Umbilical cord (tissue), 2 donors: ENCODE data around the gene NDUFS1. TPM values are rescaled to one million over a fixed set of nuclear protein-coding genes. Genes with fewer than 3 reads are reported as not detected.
"Not testable (repeated sequence)": the region's sequence is repeated elsewhere in the genome, so short reads cannot be mapped to it uniquely, and the experiment has no call there.

ENCODE experiments used
- DNase-seq: peaks from one replicate; pipeline ENCODE4 v3.0.0-alpha.2; 2015; ENCODE audit warnings: low spot score
- total RNA-seq: library from RNA; depleted of rRNA; stranded (reverse); fragments of >200 nt; gene quantifications from one replicate; pipeline ENCODE4 v1.2.3, GENCODE V29; 2014; ENCODE audit warnings: low replicate concordance; ENCODE audit not compliant: insufficient read depth

Gene NDUFS1
- total RNA-seq, 1 donor from 2014 or later = 81.1 TPM

- peak; percentile 83 for DNase-seq
These were observed 3.2 kb upstream of the NDUFS1 start for GRCh38 chr2:206162401-206162800.

GRCh38 chr2:206160807-206161179 lies 1.5 kb upstream of the NDUFS1 start:
- no peak for DNase-seq

- DNase-seq = no peak
These were observed 1.0 kb upstream of the NDUFS1 start for GRCh38 chr2:206160125-206160806.

GRCh38 chr2:206158563-206159345 lies 490 bp downstream of the NDUFS1 start:
- peak; percentile 12 for DNase-seq

- DNase-seq = not testable (repeated sequence)
These were observed 2.2 kb downstream of the NDUFS1 start for GRCh38 chr2:206157014-206157413.

- DNase-seq = no peak
These were observed 5.0 kb downstream of the NDUFS1 start for GRCh38 chr2:206154197-206154596.

GRCh38 chr2:206150631-206151030 lies 8.6 kb downstream of the NDUFS1 start:
- no peak for DNase-seq

- DNase-seq = no peak
These were observed 9.1 kb downstream of the NDUFS1 start for GRCh38 chr2:206150168-206150567.

- DNase-seq = no peak
These were observed 9.9 kb downstream of the NDUFS1 start for GRCh38 chr2:206149330-206149729.

GRCh38 chr2:206145665-206146064 lies 13.6 kb downstream of the NDUFS1 start:
- no peak for DNase-seq

GRCh38 chr2:206144383-206144782 lies 14.9 kb downstream of the NDUFS1 start:
- no peak for DNase-seq

GRCh38 chr2:206143451-206143850 lies 15.8 kb downstream of the NDUFS1 start:
- DNase-seq = no peak

- no peak for DNase-seq
These were observed 31.6 kb downstream of the NDUFS1 start for GRCh38 chr2:206127656-206128055.

GRCh38 chr2:206125901-206126300 lies 33.3 kb downstream of the NDUFS1 start:
- no peak for DNase-seq

- DNase-seq = not testable (repeated sequence)
These were observed 36.7 kb downstream of the NDUFS1 start for GRCh38 chr2:206122569-206122968.

GRCh38 chr2:206116278-206116677 lies 43.0 kb downstream of the NDUFS1 start:
- no peak for DNase-seq

- DNase-seq = no peak
These were observed 44.1 kb downstream of the NDUFS1 start for GRCh38 chr2:206115026-206115578.

GRCh38 chr2:206112846-206113547 lies 46.2 kb downstream of the NDUFS1 start:
- DNase-seq = no peak

- no peak for DNase-seq
These were observed 47.1 kb downstream of the NDUFS1 start for GRCh38 chr2:206112108-206112507.

GRCh38 chr2:206108713-206109112 lies 50.5 kb downstream of the NDUFS1 start:
- DNase-seq = no peak

- DNase-seq = no peak
These were observed 53.7 kb downstream of the NDUFS1 start for GRCh38 chr2:206105541-206105940.

GRCh38 chr2:206105038-206105437 lies 54.2 kb downstream of the NDUFS1 start:
- no peak for DNase-seq
